Kidney (tissue), 14 donors: ENCODE measurements around the gene DDX55. TPM values are rescaled to one million over a fixed set of nuclear protein-coding genes. Genes with fewer than 3 reads are reported as not detected.

Experiments used
- DNase-seq, 5 donors: peaks; one replicate each; pipeline ENCODE4 v3.0.0-alpha.2; 2013 to 2020
- FAIRE-seq: peaks from 2 replicates; lab custom pipeline; 2012; peaks lifted over from hg19 to GRCh38; lab: Jason Lieb, UNC
- H3K27ac ChIP-seq, 2 donors: one replicate each; pipeline ENCODE4 v1.7.0; 2013; ENCODE audit warnings: low read depth in 2 of 2, low read length in 2 of 2, inconsistent platforms in 1 of 2
- H3K27me3 ChIP-seq: one replicate; pipeline ENCODE4 v1.7.1; 2013; ENCODE audit warnings: low read length, inconsistent platforms; ENCODE audit not compliant: control insufficient read depth, insufficient read depth
- H3K36me3 ChIP-seq, 3 donors: one replicate each; pipeline versions ENCODE4 v1.7.0 to v1.7.1; 2013; ENCODE audit warnings: low read length in 3 of 3, control low read depth in 1 of 3, inconsistent platforms in 1 of 3; ENCODE audit not compliant: insufficient read depth in 3 of 3, control insufficient read depth in 2 of 3
- H3K4me1 ChIP-seq, 3 donors: one replicate each; pipeline versions ENCODE4 v1.7.0 to v1.7.1; 2013; ENCODE audit warnings: low read length in 3 of 3, inconsistent platforms in 1 of 3, low read depth in 1 of 3; ENCODE audit not compliant: control insufficient read depth in 2 of 3, insufficient read depth in 2 of 3
- H3K4me3 ChIP-seq, 3 donors: one replicate each; pipeline versions ENCODE4 v1.7.0 to v1.8.1; 2013; ENCODE audit warnings: low read length in 3 of 3, control low read depth in 1 of 3, inconsistent platforms in 1 of 3
- H3K9ac ChIP-seq, 3 donors: one replicate each; pipeline versions ENCODE4 v1.7.0 to v1.7.1; 2013; ENCODE audit warnings: low read length in 3 of 3, control low read depth in 1 of 3, inconsistent platforms in 1 of 3
- H3K9me3 ChIP-seq, 3 donors: one replicate each; pipeline versions ENCODE4 v1.7.0 to v1.7.1; 2013; ENCODE audit warnings: low read length in 3 of 3, control low read depth in 1 of 3, inconsistent platforms in 1 of 3; ENCODE audit not compliant: control insufficient read depth in 2 of 3, insufficient read depth in 1 of 3
- intact Hi-C: fragments of 100-400 bp; cut with DNase I; formaldehyde crosslinking; loops from one replicate; pipeline ENCODE4 v1.11.1; 2022
- polyA plus RNA-seq: library from polyadenylated mRNA; stranded (reverse); fragments of 350-450 nt; fragmentation: Illumina TruSeq; extraction: RNeasy Lipid Tissue Mini Kit (QIAGEN cat#74804); gene quantifications from one replicate; pipeline ENCODE4 v1.2.3, GENCODE V29; 2014; ENCODE audit warnings: low read depth, low replicate concordance; ENCODE audit not compliant: insufficient read depth
- total RNA-seq: library from RNA; stranded (reverse); fragmentation: NEBNext Ultra II Directional; extraction: Animal tissue kit (Norgen Biotek cat#: 25700); gene quantifications from one replicate; pipeline ENCODE4 v1.2.1, GENCODE V29; 2021
- TF ChIP-seq, protein P1 (sequence below): IDR thresholded peaks from 3 replicates; pipeline ENCODE4 v1.5.1; 2012; ENCODE audit warnings: mild to moderate bottlenecking, moderate library complexity, borderline replicate concordance; ENCODE audit not compliant: insufficient read depth; ENCODE audit errors: extremely low read depth
- donor health status: control.
- donor health status: control.
- donor health status: control.
- donor health status: control.
- donor health status: control.
- donor health status: DM: yes; HTN: yes; CAD: no.
- donor health status: Normal renal cell carcinoma (clear cell type).

The DDX55 gene
- total and polyA plus RNA-seq, 2 donors from 2014 or later: 9.2 to 20.3 TPM

DNA sequence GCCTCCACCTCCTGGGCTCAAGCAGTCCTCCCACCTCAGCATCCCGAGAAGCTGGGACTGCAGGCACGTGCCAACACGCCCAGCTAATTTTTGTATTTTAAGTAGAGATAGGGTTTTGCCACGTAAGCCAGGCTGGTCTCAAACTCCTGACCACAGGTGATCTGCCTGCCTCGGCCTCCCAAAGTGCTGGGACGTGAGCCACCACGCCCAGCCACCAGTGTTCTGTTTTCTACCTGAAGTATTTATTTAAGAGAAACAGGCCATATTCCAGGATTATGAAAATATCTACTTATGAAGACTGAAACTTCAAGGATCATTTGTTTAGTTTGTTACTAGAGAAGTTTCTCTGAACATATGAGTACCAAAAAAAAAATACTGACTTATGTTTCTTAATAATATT is 42.0 kb downstream of the DDX55 start:
- no peaks in the 10 kb centered on the region for H3K9me3 ChIP-seq
- H3K9ac ChIP-seq: no peak overlapping the region
- TF ChIP-seq, protein P1, sequence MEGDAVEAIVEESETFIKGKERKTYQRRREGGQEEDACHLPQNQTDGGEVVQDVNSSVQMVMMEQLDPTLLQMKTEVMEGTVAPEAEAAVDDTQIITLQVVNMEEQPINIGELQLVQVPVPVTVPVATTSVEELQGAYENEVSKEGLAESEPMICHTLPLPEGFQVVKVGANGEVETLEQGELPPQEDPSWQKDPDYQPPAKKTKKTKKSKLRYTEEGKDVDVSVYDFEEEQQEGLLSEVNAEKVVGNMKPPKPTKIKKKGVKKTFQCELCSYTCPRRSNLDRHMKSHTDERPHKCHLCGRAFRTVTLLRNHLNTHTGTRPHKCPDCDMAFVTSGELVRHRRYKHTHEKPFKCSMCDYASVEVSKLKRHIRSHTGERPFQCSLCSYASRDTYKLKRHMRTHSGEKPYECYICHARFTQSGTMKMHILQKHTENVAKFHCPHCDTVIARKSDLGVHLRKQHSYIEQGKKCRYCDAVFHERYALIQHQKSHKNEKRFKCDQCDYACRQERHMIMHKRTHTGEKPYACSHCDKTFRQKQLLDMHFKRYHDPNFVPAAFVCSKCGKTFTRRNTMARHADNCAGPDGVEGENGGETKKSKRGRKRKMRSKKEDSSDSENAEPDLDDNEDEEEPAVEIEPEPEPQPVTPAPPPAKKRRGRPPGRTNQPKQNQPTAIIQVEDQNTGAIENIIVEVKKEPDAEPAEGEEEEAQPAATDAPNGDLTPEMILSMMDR: no peak
- no peak for FAIRE-seq
- H3K4me1 ChIP-seq: no peaks in the 10 kb centered on the region
- no peak for DNase-seq
- peaks cover 0 to 21% (median 18%) of the 10 kb centered on the region in 3 donors for H3K36me3 ChIP-seq
- no peak overlapping the region for H3K27ac ChIP-seq
- no peak overlapping the region for H3K4me3 ChIP-seq
- intact Hi-C loops: no loop called here
- H3K27me3 ChIP-seq: no peaks in the 10 kb centered on the region

DNA sequence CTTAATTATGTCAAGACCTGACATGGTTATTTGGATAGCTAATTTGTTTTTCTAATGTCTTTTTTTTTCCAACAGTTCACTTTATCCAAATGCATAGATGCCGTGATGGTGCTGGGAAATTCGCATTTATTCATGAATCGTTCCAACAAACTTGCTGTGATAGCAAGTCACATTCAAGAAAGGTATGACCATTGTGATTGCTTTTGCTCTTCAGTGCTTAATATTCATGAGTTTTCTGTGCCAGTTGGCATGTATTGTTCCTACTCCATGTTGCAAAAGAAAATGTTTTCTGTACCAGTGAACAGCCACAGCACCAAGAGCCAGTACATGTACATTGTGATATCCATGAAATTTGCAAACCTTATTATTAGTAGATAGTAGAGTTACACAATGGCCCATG is 43.5 kb downstream of the DDX55 start:
- Histone ChIP-seq H3K36me3 (peaks cover 0 to 27% (median 18%) of the 10 kb centered on the region in 3 donors), H3K27me3 (no peaks in the 10 kb centered on the region), H3K4me1 (no peaks in the 10 kb centered on the region), H3K9ac (no peak overlapping the region), H3K9me3 (no peaks in the 10 kb centered on the region), H3K27ac (no peak overlapping the region), H3K4me3 (no peak overlapping the region)
- FAIRE-seq (no peak), DNase-seq (no peak)
- TF ChIP-seq, protein P1: no peak
- intact Hi-C loops: no loop called here

DNA sequence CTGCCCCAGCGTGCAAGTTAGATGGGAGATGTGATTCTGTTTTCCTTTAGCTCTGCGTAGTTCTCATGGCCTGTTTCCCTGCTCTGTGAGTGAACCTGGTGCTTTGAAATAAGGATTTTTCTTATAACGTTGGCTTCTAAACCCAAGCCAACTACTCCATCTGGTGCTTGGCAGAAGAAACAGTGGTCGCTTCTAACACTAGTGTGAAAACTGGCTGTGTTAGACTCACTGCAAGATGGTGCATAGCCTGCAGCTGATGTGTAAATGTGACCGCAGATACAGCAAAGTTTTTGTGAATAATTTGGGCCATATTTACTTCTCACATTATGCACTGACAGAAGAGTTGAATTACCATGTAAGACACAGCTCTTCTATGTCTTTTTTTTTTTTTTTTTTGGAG is 44.0 kb downstream of the DDX55 start:
- Histone ChIP-seq H3K27me3 (no peaks in the 10 kb centered on the region), H3K27ac (no peak overlapping the region), H3K36me3 (peaks cover 0 to 27% (median 18%) of the 10 kb centered on the region in 3 donors), H3K9ac (no peak overlapping the region), H3K4me1 (no peaks in the 10 kb centered on the region), H3K4me3 (no peak overlapping the region), H3K9me3 (no peaks in the 10 kb centered on the region)
- DNase-seq (no peak), FAIRE-seq (no peak)
- intact Hi-C loops: no loop called here
- TF ChIP-seq, protein P1: no peak

- Histone ChIP-seq H3K4me3 (no peak overlapping the region), H3K4me1 (no peaks in the 10 kb centered on the region), H3K27ac (no peak overlapping the region), H3K36me3 (peaks cover 3 to 27% (median 18%) of the 10 kb centered on the region in 3 donors), H3K9ac (no peak overlapping the region), H3K9me3 (no peaks in the 10 kb centered on the region), H3K27me3 (no peaks in the 10 kb centered on the region)
- FAIRE-seq (no peak), DNase-seq (no peak)
- intact Hi-C loops: no loop called here
- TF ChIP-seq, protein P1: no peak
Measured at GRCh38 chr12:123648401-123648800, 46.5 kb downstream of the DDX55 start.
